Activated CD4-positive, alpha-beta memory T cell treated with anti-CD3 and anti-CD28 coated beads for 36 hours (primary cell): ENCODE data around the gene MAP3K19. TPM values are rescaled to one million over a fixed set of nuclear protein-coding genes. Genes with fewer than 3 reads are reported as not detected.
A peak's percentile ranks its signal among the peaks of the same experiment; 100 is the strongest.

ENCODE experiments used
- CTCF ChIA-PET: fragments of 350-600 bp; sonication (Branson Sonifier 250); formaldehyde crosslinking; loops from one replicate; lab custom pipeline; 2021; ENCODE audit warnings: antibody characterized with exemption, inconsistent platforms; lab: Charles Lee
- POLR2A ChIA-PET: fragments of 350-600 bp; sonication (Branson Sonifier 250); formaldehyde crosslinking; loops from one replicate; lab custom pipeline; 2021; ENCODE audit warnings: antibody characterized with exemption; lab: Charles Lee
- DNase-seq: peaks from one replicate; pipeline ENCODE4 v3.0.0-alpha.2; 2020
- H3K27ac Mint-ChIP-seq: one replicate; pipeline ENCODE4 v1.8.0; 2021; ENCODE audit warnings: mixed read lengths
- H3K27me3 Mint-ChIP-seq: one replicate; pipeline ENCODE4 v1.8.0; 2021; ENCODE audit warnings: mixed read lengths
- H3K36me3 Mint-ChIP-seq: one replicate; pipeline ENCODE4 v1.8.0; 2021; ENCODE audit warnings: mixed read lengths
- H3K4me1 Mint-ChIP-seq: one replicate; pipeline ENCODE4 v1.8.0; 2021; ENCODE audit warnings: low read depth, mixed read lengths
- H3K4me3 Mint-ChIP-seq: one replicate; pipeline ENCODE4 v1.8.0; 2021; ENCODE audit warnings: mild to moderate bottlenecking, mixed read lengths
- H3K9me3 Mint-ChIP-seq: one replicate; pipeline ENCODE4 v1.8.0; 2021; ENCODE audit warnings: mixed read lengths
- intact Hi-C: fragments of 100-400 bp; cut with micrococcal nuclease; formaldehyde crosslinking; loops from one replicate; pipeline ENCODE4 v1.15.1; 2023
- total RNA-seq, 2 experiments: library from RNA; stranded (reverse); gene quantifications; one replicate each; pipeline ENCODE4 v1.2.3, GENCODE V29; 2021

MAP3K19 gene
- total RNA-seq, 2 experiments from 2014 or later = not detected

GRCh38 chr2:135072125-135072997, 25.1 kb upstream of the MAP3K19 start:
- Mint-ChIP-seq H3K4me3 (no peak overlapping the region), H3K9me3 (peaks cover 24% of the 10 kb centered on the region), H3K4me1 (peaks cover 25% of the 10 kb centered on the region), H3K36me3 (peaks cover 46% of the 10 kb centered on the region), H3K27me3 (no peaks in the 10 kb centered on the region), H3K27ac (no peak overlapping the region)
- intact Hi-C loops = no loop called here
- ChIA-PET POLR2A (no interaction called here), CTCF (no interaction called here)
- DNase-seq = no peak

- H3K36me3 Mint-ChIP-seq = peaks cover 58% of the 10 kb centered on the region
- H3K27me3 Mint-ChIP-seq = no peaks in the 10 kb centered on the region
- POLR2A ChIA-PET = interaction anchor here (1.5 kb wide), 1 partner anchor 14 kb away, joined by 4 read pairs; the partner anchor contains the start of gene RAB3GAP1
- H3K4me3 Mint-ChIP-seq = no peak overlapping the region
- CTCF ChIA-PET = interaction anchor here (1.3 kb wide), 1 partner anchor 62 kb away, joined by 4 read pairs; no protein-coding TSS in a partner anchor
- no peak for DNase-seq
- intact Hi-C loops = no loop called here
- peaks cover 11% of the 10 kb centered on the region for H3K9me3 Mint-ChIP-seq
- no peak overlapping the region for H3K27ac Mint-ChIP-seq
- H3K4me1 Mint-ChIP-seq = peaks cover 55% of the 10 kb centered on the region
Measured at GRCh38 chr2:135066710-135067109, 19.5 kb upstream of the MAP3K19 start.

GRCh38 chr2:135064149-135064548, 16.9 kb upstream of the MAP3K19 start:
- H3K4me3 Mint-ChIP-seq = no peak overlapping the region
- no peak overlapping the region for H3K27ac Mint-ChIP-seq
- intact Hi-C loops = no loop called here
- DNase-seq = no peak
- POLR2A ChIA-PET = no interaction called here
- H3K9me3 Mint-ChIP-seq = no peaks in the 10 kb centered on the region
- H3K36me3 Mint-ChIP-seq = peaks cover 58% of the 10 kb centered on the region
- H3K27me3 Mint-ChIP-seq = no peaks in the 10 kb centered on the region
- CTCF ChIA-PET = interaction anchor here (1.3 kb wide), 1 partner anchor 60 kb away, joined by 3 read pairs; no protein-coding TSS in a partner anchor
- peaks cover 53% of the 10 kb centered on the region for H3K4me1 Mint-ChIP-seq

- POLR2A ChIA-PET = no interaction called here
- DNase-seq = no peak
- H3K9me3 Mint-ChIP-seq = no peaks in the 10 kb centered on the region
- no peak overlapping the region for H3K4me3 Mint-ChIP-seq
- H3K27me3 Mint-ChIP-seq = no peaks in the 10 kb centered on the region
- peaks cover 52% of the 10 kb centered on the region for H3K4me1 Mint-ChIP-seq
- no peak overlapping the region for H3K27ac Mint-ChIP-seq
- intact Hi-C loops = no loop called here
- CTCF ChIA-PET = no interaction called here
- peaks cover 55% of the 10 kb centered on the region for H3K36me3 Mint-ChIP-seq
Measured at GRCh38 chr2:135063210-135063609, 16.0 kb upstream of the MAP3K19 start.

GRCh38 chr2:135059577-135059976, 12.3 kb upstream of the MAP3K19 start:
- no peak for DNase-seq
- Mint-ChIP-seq H3K27ac (no peak overlapping the region), H3K27me3 (no peaks in the 10 kb centered on the region), H3K36me3 (peaks cover 53% of the 10 kb centered on the region), H3K4me3 (no peak overlapping the region), H3K9me3 (no peaks in the 10 kb centered on the region), H3K4me1 (peaks cover 62% of the 10 kb centered on the region)
- intact Hi-C loops = loop anchor here (10.0 kb wide), 1 partner anchor 385 kb away; no protein-coding TSS in a partner anchor
- CTCF ChIA-PET = interaction anchor here (1.1 kb wide), 1 partner anchor 16 kb away, joined by 3 read pairs; no protein-coding TSS in a partner anchor
- POLR2A ChIA-PET = no interaction called here

- Mint-ChIP-seq H3K36me3 (peaks cover 35% of the 10 kb centered on the region), H3K4me3 (no peak overlapping the region), H3K9me3 (no peaks in the 10 kb centered on the region), H3K27me3 (no peaks in the 10 kb centered on the region), H3K27ac (peak overlapping the region; percentile 66), H3K4me1 (peaks cover 57% of the 10 kb centered on the region)
- no peak for DNase-seq
- intact Hi-C loops = loop anchor here (10.0 kb wide), 1 partner anchor 382 kb away; no protein-coding TSS in a partner anchor
- ChIA-PET CTCF (interaction anchor here (3.2 kb wide), 1 partner anchor 52 kb away, joined by 9 read pairs; no protein-coding TSS in a partner anchor), POLR2A (no interaction called here)
Measured at GRCh38 chr2:135056790-135057189, 9.5 kb upstream of the MAP3K19 start.

GRCh38 chr2:135055182-135055786, 8.0 kb upstream of the MAP3K19 start:
- ChIA-PET CTCF (interaction anchor here (1.0 kb wide), 1 partner anchor 13 kb away, joined by 3 read pairs; no protein-coding TSS in a partner anchor), POLR2A (no interaction called here)
- H3K4me1 Mint-ChIP-seq = peaks cover 56% of the 10 kb centered on the region
- no peaks in the 10 kb centered on the region for H3K9me3 Mint-ChIP-seq
- H3K27ac Mint-ChIP-seq = no peak overlapping the region
- H3K4me3 Mint-ChIP-seq = peak overlapping the region; percentile 51
- intact Hi-C loops = loop anchor here (10.0 kb wide), 1 partner anchor 380 kb away; no protein-coding TSS in a partner anchor
- H3K27me3 Mint-ChIP-seq = no peaks in the 10 kb centered on the region
- DNase-seq = no peak
- H3K36me3 Mint-ChIP-seq = peaks cover 25% of the 10 kb centered on the region

GRCh38 chr2:135052997-135053474, 5.8 kb upstream of the MAP3K19 start:
- ChIA-PET CTCF (interaction anchor here (0.5 to 3.0 kb wide), 4 partner anchors 8 to 690 kb away, joined by 3 to 23 read pairs (median 4); no protein-coding TSS in a partner anchor), POLR2A (interaction anchor here (0.7 to 1.5 kb wide), 6 partner anchors 14 to 478 kb away, joined by 3 to 7 read pairs (median 4); partner anchors contain the start of genes CCNT2, R3HDM1 and ZRANB3)
- H3K36me3 Mint-ChIP-seq = peaks cover 17% of the 10 kb centered on the region
- peaks cover 46% of the 10 kb centered on the region for H3K4me1 Mint-ChIP-seq
- peak overlapping the region; percentile 98 for H3K4me3 Mint-ChIP-seq
- no peaks in the 10 kb centered on the region for H3K9me3 Mint-ChIP-seq
- intact Hi-C loops = loop anchor here (1.0 to 10.0 kb wide), 15 partner anchors 34 to 1330 kb away; partner anchors contain the start of genes CCNT2 and UBXN4
- no peaks in the 10 kb centered on the region for H3K27me3 Mint-ChIP-seq
- DNase-seq = peak; percentile 63
- peak overlapping the region; percentile 100 for H3K27ac Mint-ChIP-seq

- no peaks in the 10 kb centered on the region for H3K27me3 Mint-ChIP-seq
- ChIA-PET CTCF (interaction anchor here (1.2 to 3.0 kb wide), 2 partner anchors 47 to 63 kb away, joined by 3 to 23 read pairs; no protein-coding TSS in a partner anchor), POLR2A (interaction anchor here (0.7 to 1.5 kb wide), 6 partner anchors 15 to 610 kb away, joined by 3 to 7 read pairs (median 4); partner anchors contain the start of genes CCNT2, R3HDM1 and ZRANB3)
- peaks cover 39% of the 10 kb centered on the region for H3K4me1 Mint-ChIP-seq
- peaks cover 17% of the 10 kb centered on the region for H3K36me3 Mint-ChIP-seq
- peak; percentile 97 for DNase-seq
- intact Hi-C loops = loop anchor here (1.0 to 10.0 kb wide), 14 partner anchors 35 to 1331 kb away; partner anchors contain the start of genes CCNT2 and UBXN4
- H3K4me3 Mint-ChIP-seq = peak within 1 kb of the TSS; percentile 98
- H3K27ac Mint-ChIP-seq = peak within 1 kb of the TSS; percentile 100
- no peaks in the 10 kb centered on the region for H3K9me3 Mint-ChIP-seq
Measured at GRCh38 chr2:135052042-135052876, 5.0 kb upstream of the MAP3K19 start, which contains the start of gene RAB3GAP1. RAB3GAP1 (plus strand) TSS chr2:135052292; CDS start chr2:135052308, 16 bp downstream.

GRCh38 chr2:135050684-135051083, 3.4 kb upstream of the MAP3K19 start:
- Mint-ChIP-seq H3K4me1 (peaks cover 29% of the 10 kb centered on the region), H3K9me3 (no peaks in the 10 kb centered on the region), H3K27me3 (no peaks in the 10 kb centered on the region), H3K36me3 (peaks cover 8% of the 10 kb centered on the region), H3K27ac (peak overlapping the region; percentile 54), H3K4me3 (peak overlapping the region; percentile 21)
- intact Hi-C loops = loop anchor here (5.0 to 10.0 kb wide), 5 partner anchors 107 to 1082 kb away; no protein-coding TSS in a partner anchor
- DNase-seq = no peak
- ChIA-PET POLR2A (no interaction called here), CTCF (interaction anchor here (0.9 to 3.0 kb wide), 3 partner anchors 46 to 480 kb away, joined by 3 to 23 read pairs (median 3); partner anchors contain the start of gene ZRANB3)
